GM19240 (cell line): Measurements from ENCODE around the gene MBD3L4.
A peak's percentile ranks its signal among the peaks of the same experiment; 100 is the strongest.
"Not testable (repeated sequence)": the region's sequence is repeated elsewhere in the genome, so short reads cannot be mapped to it uniquely, and the experiment has no call there.

Experiments
- DNase-seq: peaks from one replicate; pipeline ENCODE4 v3.0.0; 2011; ENCODE audit warnings: low spot score; ENCODE audit not compliant: insufficient read length

The MBD3L4 gene

DNA sequence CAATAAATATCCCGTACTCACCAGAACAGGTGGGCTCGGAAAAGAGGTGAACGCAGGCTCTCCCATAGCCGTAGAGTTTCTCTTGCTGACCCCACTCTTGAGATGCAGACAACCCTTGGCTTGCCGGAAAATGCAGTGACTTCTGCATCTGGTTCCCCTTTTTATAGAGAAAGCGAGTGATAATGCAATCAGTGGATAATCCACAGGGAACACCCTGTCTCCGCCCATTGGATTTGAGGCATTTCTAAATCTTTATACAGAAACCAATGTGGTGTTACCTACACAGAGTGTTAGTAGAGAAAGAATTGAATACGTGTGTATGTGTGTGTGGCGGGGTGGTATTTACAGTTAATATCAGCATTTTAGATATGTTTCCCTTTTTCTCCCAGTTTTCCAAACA is at the start of gene MBD3L4:
Gene MBD3L4, minus strand, starts transcription at position 101 of the 400 bp plus-strand sequence. Its CDS starts 35 bp downstream, at position 66.
- not testable (repeated sequence) for DNase-seq

DNA sequence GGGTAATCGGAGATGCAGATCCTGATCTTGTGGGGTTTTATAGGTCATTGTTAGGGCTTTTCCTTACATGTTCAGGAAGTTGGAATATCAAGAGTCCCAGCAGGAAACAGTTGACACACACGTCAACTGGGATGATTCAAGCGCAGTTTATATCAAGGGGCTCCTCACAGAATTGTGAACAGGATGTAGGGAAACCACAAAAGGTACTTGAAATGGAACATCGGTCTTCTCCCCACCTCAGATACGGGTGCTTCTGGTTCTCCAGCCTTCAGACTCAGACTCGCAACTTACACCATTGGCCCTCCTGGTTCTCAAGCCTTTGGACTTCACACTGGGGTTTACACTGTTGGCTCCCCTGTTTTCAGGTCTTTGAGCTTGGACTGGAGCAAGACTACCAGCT is 49.0 kb upstream of the MBD3L4 start:
- DNase-seq = no peak

DNA sequence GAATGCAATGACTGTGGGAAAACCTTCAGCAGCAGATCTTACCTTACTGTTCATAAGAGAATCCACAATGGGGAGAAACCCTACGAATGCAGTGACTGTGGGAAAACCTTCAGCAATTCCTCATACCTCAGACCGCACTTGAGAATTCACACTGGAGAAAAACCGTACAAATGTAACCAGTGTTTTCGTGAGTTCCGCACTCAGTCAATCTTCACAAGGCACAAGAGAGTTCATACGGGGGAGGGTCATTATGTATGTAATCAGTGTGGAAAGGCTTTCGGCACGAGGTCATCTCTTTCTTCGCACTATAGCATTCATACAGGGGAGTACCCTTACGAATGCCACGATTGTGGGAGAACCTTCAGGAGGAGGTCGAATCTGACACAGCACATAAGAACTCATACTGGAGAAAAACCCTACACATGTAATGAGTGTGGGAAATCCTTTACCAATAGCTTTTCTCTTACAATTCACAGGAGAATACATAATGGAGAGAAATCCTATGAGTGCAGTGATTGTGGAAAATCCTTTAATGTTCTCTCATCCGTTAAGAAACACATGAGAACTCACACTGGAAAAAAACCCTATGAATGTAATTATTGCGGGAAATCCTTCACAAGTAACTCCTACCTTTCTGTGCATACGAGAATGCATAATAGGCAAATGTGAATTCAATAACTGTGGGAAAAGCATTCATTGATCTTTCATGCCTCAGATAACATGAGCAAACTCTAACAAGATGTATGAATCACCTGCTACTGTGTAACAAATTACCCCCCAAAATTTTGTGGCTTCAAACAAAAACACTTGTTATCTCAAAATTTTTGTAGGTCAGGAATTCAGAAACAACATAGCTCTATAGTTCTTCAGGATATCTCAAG is 43.3 kb upstream of the MBD3L4 start:
- no peak for DNase-seq

DNA sequence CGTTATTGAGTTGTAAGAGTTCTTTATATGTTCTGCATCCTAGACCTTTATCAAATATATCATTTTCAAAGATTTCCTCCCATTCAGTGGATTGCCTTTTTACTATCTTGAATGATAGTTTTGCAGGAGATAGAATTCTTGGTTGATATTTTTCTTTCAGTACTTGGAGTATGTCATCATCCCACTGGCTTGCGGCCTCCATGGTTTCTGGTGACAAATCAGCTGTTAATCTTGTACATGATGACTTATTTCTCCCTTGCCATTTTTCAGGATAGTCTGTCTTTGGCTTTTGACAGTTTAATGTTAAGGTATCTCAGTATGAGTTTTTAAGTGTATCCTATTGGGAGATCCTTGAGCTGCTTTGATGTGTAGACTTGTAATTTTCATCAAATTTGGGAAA is 38.0 kb upstream of the MBD3L4 start:
- DNase-seq = no peak

DNA sequence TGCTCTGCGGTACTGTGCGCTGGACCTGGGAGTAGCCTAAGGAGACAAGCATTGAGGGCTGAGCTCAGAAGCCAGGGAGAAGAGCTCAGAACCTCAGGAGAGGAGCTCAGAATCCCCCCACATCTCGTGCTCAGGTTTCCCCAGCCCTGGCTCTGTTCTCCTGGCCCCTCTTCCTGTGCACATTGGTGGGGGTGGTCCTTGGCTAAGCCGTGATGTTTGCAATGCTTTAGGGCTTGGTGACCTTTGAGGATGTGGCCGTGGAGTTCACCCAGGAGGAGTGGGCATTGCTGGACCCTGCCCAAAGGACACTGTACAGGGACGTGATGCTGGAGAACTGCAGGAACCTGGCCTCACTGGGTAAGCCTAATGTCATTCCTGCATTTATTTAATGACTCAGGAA is 36.2 kb upstream of the MBD3L4 start:
- DNase-seq = no peak

DNA sequence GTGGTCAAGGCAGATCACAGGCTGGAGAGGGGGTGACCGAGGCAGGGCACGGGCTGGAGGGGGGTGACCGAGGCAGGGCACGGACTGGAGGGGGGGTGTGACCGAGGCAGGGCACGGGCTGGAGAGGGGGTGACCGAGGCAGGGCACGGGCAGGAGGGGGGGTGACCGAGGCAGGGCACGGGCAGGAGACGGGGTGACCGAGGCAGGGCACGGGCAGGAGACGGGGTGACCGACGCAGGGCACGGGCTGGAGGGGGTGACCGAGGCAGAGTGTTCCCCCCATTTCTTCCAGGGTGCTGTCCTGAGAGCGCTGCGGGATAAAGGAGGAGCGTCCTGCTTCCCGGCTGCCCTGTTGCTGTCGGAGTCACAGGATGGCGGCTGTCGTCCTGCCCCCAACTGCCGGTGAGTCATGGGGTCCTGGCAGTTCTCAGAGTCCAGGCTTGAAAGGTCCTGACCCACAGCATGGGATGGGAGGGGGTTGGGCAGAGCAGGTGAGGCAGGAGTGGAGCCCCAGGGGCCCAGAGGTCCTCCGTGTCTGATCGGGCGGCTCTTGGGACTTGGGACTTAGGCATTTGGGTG is 34.8 kb upstream of the MBD3L4 start:
- DNase-seq = no peak

DNA sequence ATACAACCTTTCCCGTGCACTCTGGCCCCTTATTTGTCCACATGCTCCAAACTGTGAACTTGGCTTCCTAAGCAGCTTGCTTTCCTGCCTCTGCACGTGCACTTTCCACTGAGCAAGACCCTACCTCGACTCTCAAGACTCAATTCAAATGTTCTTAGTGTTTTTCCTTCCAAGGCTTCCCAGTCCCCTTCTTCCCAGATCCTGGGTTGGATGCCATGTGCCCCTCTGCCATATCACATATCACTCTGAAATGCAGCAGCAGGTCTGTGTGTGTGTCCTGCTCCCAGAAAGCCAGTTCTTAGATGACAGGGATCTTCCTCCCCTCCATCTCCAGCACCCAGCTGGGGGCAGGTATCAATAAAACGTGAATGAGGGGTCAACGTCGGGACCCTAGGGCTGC is 32.6 kb upstream of the MBD3L4 start:
- no peak for DNase-seq

DNA sequence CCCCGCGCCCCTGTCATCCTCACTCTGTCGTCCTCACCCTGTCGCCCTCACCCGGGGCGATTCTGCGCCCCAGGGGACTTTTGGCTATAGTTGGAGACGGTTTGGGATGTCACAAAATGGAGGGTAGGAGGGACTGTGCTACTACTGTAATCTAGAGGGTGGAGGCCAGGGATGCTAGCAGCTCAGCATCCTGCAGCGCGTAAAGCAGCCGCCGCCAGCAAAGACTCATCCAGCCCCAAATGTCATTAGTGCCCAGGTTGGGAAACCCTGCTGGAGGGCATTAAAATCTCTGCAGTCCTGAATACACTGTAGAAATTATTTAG is 29.9 kb upstream of the MBD3L4 start:
- no peak for DNase-seq

DNA sequence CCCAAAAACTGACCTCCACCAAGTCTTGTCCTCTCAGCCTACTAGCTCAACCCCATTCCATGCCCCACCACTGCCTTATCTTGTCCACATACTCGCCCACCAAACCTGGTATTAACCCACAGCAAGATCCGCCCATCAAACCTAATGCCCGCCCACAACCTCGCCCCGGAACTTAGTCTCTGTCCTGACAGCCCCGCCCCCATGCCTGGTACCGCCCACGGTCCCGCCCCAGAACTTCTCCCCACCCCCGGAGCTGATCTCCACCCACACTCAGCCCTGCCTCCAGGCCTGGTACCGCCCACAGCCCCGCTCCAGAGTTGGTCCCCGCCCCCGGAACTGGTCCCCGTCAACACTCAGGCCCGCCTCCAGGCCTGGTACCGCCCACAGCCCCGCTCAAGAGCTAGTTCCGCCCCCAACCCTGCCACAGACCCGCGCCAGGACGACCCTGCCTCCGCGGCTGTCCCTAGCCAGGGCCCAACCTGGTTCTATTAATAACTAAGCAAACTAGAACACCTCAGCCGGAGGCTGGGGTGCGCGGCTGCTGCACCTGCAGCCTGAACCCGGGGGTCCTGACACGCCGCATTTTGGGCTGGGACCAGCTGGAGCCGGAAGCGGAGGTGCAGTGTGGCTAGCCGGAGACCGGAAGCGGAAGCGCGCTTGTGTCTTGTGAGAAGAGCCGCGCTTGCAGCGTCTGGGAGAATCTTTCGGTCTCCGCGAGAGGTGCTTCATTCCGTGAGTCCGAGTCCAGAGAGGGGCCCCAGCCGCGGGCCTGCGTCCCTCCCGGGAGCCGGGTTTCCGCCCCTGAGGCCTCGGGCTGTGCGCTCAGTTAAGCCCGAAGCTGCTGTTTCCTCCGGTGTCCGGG is 29.3 kb upstream of the MBD3L4 start, which contains the start of gene ZNF557:
Gene ZNF557, plus strand, starts transcription at position 662 of the 862 bp plus-strand sequence. CDS start 5,372 bp downstream, outside the sequence.
- peak; percentile 84 for DNase-seq

DNA sequence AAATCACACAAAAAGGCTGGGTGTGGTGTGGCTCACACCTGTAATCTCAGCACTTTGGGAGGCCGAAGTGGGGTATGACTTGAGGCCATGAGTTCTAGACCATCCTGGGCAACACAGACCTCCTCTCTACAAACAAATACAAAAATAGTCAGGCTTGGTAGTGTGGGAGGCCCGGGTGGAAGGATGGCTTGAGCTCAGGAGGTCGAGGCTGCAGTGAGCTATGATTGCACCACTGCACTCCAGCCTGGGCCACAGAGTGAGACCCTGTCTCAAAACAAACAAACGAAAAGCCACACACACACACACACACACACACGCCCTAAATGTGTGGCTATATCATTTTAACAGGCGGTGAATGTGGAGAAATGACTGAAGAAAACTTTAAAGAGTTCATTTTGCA is 28.6 kb upstream of the MBD3L4 start:
- DNase-seq = no peak

DNA sequence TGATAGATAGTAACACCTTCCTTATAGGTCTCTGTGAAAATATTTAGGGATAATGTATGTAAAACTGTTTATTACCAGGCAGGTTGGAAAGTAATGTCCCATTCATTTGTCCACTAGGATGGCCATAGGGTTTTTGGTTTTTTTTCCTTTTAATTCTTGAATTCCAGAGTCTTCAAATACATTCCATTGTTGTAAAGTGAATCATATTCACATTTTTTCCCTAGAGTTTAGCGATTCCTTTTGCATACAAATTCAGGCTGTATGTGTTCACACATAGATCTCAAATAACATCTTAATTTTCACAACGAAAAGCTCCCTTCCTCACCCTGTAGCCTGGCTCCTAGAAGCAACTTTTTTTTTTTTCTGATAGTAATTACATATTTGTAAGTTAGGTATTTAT is 27.7 kb upstream of the MBD3L4 start:
- DNase-seq = no peak

DNA sequence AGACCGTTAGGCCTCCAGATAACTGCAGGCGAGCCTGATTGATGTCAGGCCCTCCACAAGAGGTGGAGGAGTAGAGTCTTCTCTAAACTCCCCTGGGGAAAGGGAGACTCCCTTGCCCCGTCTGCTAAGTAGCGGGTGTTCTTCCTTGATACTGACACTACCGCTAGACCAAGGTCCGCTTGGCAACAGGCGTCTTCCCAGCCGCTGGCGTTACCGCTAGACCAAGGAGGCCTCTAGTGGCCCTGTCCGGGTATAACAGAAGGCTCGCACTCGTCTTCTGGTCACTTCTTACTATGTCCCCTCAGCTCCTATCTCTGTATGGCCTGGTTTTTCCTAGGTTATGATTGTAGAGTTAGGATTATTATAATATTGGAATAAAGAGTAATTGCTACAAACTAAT is 27.1 kb upstream of the MBD3L4 start:
- not testable (repeated sequence) for DNase-seq

DNA sequence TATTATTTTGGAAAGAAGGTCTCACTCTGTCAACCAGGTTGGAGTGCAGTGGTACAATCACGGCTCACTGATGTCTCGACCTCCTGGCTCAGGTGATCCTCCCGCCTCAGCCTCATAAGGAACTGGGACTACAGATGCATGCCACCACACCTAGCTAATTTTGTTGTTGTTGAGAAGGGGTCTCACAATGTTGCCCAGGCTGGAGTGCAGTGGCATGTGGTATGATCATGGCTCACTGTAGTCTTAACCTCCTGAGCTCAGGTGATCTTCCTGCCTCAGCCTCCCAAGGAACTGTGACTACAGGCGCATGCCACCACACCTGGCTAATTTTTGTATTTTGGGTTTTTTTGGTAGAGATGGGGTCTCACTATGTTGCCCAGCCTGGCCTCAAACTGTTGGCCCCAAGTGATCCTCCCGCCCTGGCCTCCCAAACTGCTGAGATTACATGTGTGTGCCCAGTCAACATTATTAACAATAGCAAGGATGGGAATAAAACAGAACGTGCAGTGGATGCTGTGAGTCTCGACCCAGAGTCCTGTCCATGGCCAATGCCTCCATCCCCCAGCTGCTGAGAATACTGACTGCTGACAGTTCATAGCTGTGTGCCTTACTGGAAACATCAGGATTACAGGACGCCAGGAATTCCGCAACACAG is 23.9 kb upstream of the MBD3L4 start:
- no peak for DNase-seq

DNA sequence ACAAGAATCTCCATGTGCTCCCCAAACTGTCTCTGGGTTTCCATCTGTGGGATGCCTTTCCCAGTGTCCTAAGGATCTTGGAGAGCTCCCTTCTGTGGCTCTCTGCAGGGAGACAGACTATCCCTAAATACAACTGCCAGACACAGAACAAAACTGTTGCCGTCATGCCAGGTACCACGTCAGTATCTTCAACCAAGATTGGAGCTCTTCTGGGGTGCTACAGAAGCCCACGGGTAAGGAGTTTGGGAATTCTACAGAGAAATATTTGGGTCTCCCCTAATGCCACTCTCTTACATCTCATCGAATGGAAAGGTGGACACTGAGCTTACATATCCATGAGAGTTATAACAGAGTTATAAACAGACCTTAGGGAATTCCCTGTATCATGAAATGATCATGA is 23.4 kb upstream of the MBD3L4 start:
- no peak for DNase-seq

DNA sequence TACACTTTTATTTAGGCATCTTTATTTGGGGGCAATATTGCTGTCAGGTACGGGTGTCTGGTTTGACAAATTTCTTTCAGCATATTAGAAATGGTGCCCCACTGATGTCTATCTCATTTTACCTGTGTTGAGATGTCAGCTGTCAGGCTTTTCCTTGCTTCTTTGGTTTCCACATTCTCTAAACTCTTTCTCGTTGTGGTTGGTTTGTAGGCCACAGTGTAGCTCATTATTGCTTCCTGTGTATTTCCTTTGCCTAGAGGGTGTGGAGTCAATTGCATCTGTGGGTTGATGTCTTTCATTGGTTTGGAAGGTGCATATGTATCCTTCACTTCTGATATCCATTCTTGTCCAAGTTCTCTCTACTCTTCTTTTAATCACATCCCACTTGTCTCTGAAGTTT is 20.0 kb upstream of the MBD3L4 start:
- not testable (repeated sequence) for DNase-seq

DNA sequence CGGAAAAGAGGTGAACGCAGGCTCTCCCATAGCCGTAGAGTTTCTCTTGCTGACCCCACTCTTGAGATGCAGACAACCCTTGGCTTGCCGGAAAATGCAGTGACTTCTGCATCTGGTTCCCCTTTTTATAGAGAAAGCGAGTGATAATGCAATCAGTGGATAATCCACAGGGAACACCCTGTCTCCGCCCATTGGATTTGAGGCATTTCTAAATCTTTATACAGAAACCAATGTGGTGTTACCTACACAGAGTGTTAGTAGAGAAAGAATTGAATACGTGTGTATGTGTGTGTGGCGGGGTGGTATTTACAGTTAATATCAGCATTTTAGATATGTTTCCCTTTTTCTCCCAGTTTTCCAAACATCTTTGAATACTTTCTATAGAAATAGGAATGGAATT is 18.6 kb upstream of the MBD3L4 start, which contains the start of gene MBD3L3:
Gene MBD3L3, minus strand, starts transcription at position 101 of the 400 bp plus-strand sequence. Its CDS starts 71 bp downstream, at position 30.
- DNase-seq = not testable (repeated sequence)

DNA sequence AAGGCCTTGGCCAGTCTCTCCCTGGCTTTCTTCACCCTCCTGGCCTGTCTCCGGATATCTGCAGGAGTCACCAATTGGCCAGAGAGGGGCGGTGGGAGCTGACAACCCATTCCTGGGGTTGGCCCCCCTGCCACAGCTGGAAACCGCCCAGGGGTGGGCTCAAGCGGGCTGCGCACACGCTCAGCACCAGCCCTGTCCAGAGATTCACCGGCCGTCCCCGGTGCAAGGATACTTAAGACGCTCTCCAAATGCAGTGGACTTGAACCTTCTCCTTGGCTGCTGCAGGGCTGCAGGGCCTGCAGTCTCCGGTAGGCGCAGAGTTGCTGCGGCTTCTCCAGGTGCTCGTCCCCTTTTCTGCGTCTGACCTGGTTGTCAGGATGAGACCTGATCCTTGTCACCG is 16.4 kb upstream of the MBD3L4 start:
- DNase-seq = not testable (repeated sequence)

DNA sequence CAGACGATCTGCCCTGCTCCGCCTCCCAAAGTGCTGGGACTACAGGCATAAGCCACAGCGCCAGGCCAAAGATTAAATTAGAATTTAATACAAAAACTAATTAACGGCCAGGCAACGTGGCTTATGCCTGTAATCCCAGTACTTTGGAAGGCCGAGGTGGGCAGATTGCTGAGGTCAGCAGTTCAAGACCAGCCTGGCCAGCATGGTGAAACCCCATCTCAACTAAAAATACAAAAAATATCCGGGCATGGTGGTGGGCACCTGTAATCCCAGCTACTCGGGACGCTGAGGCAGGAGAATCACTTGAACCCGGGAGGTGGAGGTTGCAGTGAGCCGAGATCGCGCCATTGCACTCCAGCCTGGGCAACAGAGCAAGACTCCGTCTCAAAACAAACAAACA is 15.7 kb upstream of the MBD3L4 start:
- not testable (repeated sequence) for DNase-seq

DNA sequence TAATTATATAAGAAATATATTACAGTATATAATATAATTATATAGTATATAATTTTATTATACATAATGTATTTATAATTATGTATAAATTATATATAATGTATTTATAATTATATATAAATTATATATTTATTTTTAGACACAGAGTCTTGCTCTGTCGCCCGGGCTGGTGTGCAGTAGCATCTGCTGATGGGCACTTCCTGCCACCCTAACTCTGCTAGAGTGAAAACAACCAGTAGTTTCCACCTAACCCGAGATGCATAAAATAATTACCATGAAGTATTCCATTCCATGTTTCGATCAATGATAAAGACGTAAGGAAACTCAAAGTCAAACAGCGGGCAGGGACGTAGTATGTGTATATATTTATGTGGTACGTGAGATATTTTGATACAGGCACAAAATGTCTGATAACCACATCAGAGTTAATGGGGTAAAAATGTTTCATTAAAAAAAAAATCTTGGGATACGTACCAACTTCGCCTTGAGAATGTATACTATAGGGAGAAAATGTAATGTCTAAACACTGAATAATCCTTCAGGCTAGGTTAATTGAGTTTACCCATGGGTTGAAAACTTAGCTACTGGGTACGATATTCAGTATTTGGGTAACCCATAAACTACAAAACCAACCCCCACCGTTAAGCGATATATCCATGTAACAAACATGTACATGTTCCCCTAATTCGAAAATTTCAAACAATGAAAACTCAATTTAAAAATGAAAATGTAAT is 14.8 kb upstream of the MBD3L4 start:
- DNase-seq = not testable (repeated sequence)

DNA sequence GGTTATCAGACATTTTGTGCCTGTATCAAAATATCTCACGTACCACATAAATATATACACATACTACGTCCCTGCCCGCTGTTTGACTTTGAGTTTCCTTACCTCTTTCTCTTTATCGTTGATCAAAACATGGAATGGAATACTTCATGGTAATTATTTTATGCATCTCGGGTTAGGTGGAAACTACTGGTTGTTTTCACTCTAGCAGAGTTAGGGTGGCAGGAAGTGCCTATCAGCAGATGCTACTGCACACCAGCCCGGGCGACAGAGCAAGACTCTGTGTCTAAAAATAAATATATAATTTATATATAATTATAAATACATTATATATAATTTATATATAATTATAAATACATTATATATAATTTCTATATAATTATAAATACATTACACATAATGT is 12.9 kb upstream of the MBD3L4 start:
- not testable (repeated sequence) for DNase-seq

DNA sequence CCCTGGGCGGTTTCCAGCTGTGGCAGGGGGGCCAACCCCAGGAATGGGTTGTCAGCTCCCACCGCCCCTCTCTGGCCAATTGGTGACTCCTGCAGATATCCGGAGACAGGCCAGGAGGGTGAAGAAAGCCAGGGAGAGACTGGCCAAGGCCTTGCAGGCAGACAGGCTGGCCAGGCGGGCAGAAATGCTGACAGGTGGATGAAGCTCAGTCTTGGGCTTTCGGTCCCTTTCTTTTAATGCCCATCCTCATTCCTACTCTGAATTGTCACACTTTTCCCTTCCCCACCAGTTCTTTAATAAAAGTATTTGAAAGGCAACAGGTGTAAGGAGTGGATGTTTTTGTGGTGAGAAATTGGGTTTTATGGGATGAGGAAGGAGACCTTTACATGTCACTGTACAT is 11.4 kb upstream of the MBD3L4 start:
- DNase-seq = not testable (repeated sequence)
